ENCODE data around the gene GLS. TPM values are rescaled to one million over a fixed set of nuclear protein-coding genes. Genes with fewer than 3 reads are reported as not detected.

GLS gene
- total and polyA plus RNA-seq, 11 donors: 19.1 to 94.5 (median 47.6) TPM

DNA sequence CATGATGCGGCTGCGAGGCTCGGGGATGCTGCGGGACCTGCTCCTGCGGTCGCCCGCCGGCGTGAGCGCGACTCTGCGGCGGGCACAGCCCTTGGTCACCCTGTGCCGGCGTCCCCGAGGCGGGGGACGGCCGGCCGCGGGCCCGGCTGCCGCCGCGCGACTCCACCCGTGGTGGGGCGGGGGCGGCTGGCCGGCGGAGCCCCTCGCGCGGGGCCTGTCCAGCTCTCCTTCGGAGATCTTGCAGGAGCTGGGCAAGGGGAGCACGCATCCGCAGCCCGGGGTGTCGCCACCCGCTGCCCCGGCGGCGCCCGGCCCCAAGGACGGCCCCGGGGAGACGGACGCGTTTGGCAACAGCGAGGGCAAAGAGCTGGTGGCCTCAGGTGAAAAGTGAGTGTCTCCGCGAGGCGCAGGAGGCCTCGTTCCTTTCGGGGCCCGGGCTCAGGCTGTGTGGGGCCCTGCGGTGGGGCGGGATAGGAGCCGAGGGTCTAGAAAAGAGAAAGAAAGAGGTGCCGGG lies 520 bp downstream of the GLS start:
- intact Hi-C loops (cut with DNase I): loop anchor here in 2 of 10 donors (2.0 to 5.0 kb wide), 2 partner anchors 56 to 134 kb away; partner anchors contain the start of gene STAT1 (in 2 of the 2)
- peak overlapping the region; percentile 78 to 95 (median 91) for H3K4me3 ChIP-seq
- ATAC-seq (peak in 2 of 4 donors; percentile 13 to 14), DNase-seq (no peak)
- 0% methylated on average over 1 to 60 of the region's 60 CpGs for WGBS, 4 donors
- H3K4me1 ChIP-seq: peaks cover 0 to 71% (median 40%) of the 10 kb centered on the region in 12 donors
- peaks cover 0 to 4% (median 0%) of the 10 kb centered on the region in 9 donors for H3K36me3 ChIP-seq
- no peaks in the 10 kb centered on the region for H3K27me3 ChIP-seq
- TF ChIP-seq POLR2A (IDR thresholded peaks at IDR 0.05): no peak
- TF ChIP-seq, protein P1, sequence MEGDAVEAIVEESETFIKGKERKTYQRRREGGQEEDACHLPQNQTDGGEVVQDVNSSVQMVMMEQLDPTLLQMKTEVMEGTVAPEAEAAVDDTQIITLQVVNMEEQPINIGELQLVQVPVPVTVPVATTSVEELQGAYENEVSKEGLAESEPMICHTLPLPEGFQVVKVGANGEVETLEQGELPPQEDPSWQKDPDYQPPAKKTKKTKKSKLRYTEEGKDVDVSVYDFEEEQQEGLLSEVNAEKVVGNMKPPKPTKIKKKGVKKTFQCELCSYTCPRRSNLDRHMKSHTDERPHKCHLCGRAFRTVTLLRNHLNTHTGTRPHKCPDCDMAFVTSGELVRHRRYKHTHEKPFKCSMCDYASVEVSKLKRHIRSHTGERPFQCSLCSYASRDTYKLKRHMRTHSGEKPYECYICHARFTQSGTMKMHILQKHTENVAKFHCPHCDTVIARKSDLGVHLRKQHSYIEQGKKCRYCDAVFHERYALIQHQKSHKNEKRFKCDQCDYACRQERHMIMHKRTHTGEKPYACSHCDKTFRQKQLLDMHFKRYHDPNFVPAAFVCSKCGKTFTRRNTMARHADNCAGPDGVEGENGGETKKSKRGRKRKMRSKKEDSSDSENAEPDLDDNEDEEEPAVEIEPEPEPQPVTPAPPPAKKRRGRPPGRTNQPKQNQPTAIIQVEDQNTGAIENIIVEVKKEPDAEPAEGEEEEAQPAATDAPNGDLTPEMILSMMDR (IDR thresholded peaks at IDR 0.05): no peak
- peak overlapping the region; percentile 92 to 99 (median 96) for H3K27ac ChIP-seq
- H3K9me3 ChIP-seq: no peaks in the 10 kb centered on the region

DNA sequence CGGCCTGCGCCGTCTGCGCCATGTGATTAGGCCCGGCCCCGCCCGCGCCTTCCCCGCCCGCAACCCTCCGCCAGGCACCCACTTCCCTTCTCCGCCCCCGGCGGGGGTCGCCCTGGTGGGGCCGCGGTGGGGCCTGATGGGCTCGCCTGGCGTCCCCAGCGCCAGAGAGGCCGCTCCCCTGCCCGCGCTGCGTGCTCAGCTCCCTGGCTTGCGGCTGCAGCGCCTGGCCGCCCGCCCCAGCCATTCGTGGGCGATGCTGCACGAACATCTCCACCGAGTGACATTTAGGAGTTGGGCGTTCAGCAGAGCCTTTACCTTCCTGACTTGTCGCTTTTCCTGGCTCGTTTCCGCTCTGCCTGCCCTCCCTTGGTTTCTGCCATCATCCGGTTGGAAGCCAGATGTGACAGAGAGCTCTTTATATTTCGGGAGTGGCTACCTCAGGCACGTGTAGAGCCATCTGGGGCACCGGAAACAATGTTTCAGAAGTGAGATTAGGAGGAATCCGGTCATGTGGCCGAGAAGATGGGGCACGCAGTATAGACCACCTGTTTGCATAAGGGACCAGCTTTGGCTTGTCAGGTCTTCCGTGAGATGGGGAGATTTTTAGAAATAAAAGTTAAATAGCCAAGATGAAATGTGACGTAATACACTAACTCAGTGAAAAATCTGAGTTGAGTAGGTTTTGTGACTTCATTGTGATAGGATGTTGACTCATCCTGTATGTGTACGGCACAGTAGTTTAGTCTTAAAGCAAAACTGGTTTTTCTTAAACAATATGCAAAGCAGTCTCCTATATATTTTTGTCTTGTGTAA lies 1.2 kb downstream of the GLS start:
- peak in 3 of 4 donors; percentile 21 to 49 (median 38) for ATAC-seq
- no peaks in the 10 kb centered on the region for H3K9me3 ChIP-seq

DNA sequence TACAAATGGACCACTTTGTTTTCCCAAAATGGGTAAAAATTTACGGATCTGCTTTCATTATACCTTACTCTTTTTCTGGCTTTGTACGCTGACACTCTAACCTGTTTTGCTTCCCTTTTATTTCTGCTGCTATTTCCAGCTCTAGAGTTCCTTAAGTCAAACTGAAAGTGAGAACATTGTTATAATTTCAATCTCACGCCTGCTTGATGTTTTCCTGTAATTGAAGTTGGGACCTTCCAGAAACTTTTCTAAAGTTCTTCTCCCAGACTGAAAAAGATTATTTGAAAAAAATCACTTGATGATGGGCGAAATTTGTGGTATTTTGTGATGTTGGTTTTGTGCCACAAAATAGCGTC lies 1.8 kb downstream of the GLS start:
- intact Hi-C loops (cut with DNase I): loop anchor here in 1 of 10 donors (5.0 kb wide), 1 partner anchor 55 kb away; no protein-coding TSS in a partner anchor
- no peaks in the 10 kb centered on the region for H3K27me3 ChIP-seq
- H3K27ac ChIP-seq: peak overlapping the region in 11 of 12 donors; percentile 92 to 99 (median 97)
- H3K4me1 ChIP-seq: peaks cover 2 to 72% (median 45%) of the 10 kb centered on the region in 12 donors
- ATAC-seq: no peak
- WGBS, 4 donors: 10 to 22% (median 14%) methylated on average over 5 of the region's 5 CpGs
- peaks cover 0 to 4% (median 0%) of the 10 kb centered on the region in 9 donors for H3K36me3 ChIP-seq
- no peaks in the 10 kb centered on the region for H3K9me3 ChIP-seq
- DNase-seq: no peak
- H3K4me3 ChIP-seq: peak overlapping the region; percentile 78 to 95 (median 91)
- TF ChIP-seq, protein P1 (IDR thresholded peaks at IDR 0.05): no peak
- no peak for TF ChIP-seq POLR2A (IDR thresholded peaks at IDR 0.05)

More for the DNA sequence above, 1.2 kb downstream of the GLS start:
- Histone ChIP-seq H3K4me1 (peaks cover 0 to 72% (median 41%) of the 10 kb centered on the region in 12 donors), H3K27me3 (no peaks in the 10 kb centered on the region), H3K4me3 (peak overlapping the region; percentile 78 to 95 (median 91)), H3K36me3 (peaks cover 0 to 4% (median 0%) of the 10 kb centered on the region in 9 donors), H3K27ac (peak overlapping the region; percentile 92 to 99 (median 96))
- intact Hi-C loops (cut with DNase I): loop anchor here in 2 of 10 donors (2.0 to 5.0 kb wide), 2 partner anchors 55 to 133 kb away; partner anchors contain the start of gene STAT1 (in 2 of the 2)
- WGBS, 4 donors: 0 to 1% (median 1%) methylated on average over 20 to 46 of the region's 46 CpGs
- DNase-seq: peak; percentile 62 to 83 (median 71)
- TF ChIP-seq, protein P1 (IDR thresholded peaks at IDR 0.05): no peak
- no peak for TF ChIP-seq POLR2A (IDR thresholded peaks at IDR 0.05)

All from heart left ventricle (tissue), 16 donors.